ENCODE results near the gene CNTNAP2. TPM values are rescaled to one million over a fixed set of nuclear protein-coding genes. Genes with fewer than 3 reads are reported as not detected.

CNTNAP2 gene
- total RNA-seq, 1 experiment from 2014 or later = not detected

- no peak overlapping the region for H3K4me3 ChIP-seq
- no peaks in the 10 kb centered on the region for H3K9me3 ChIP-seq
- no peaks in the 10 kb centered on the region for H3K36me3 ChIP-seq
- no peak for DNase-seq
- H3K27me3 ChIP-seq = no peaks in the 10 kb centered on the region
Measured at GRCh38 chr7:147858421-147858820, 1741.8 kb downstream of the CNTNAP2 start.

GRCh38 chr7:147859033-147859432, 1742.4 kb downstream of the CNTNAP2 start:
- Histone ChIP-seq H3K4me3 (no peak overlapping the region), H3K36me3 (no peaks in the 10 kb centered on the region), H3K9me3 (no peaks in the 10 kb centered on the region), H3K27me3 (no peaks in the 10 kb centered on the region)
- no peak for DNase-seq

- no peaks in the 10 kb centered on the region for H3K27me3 ChIP-seq
- no peak for DNase-seq
- no peaks in the 10 kb centered on the region for H3K36me3 ChIP-seq
- H3K4me3 ChIP-seq = no peak overlapping the region
- H3K9me3 ChIP-seq = no peaks in the 10 kb centered on the region
Measured at GRCh38 chr7:147859486-147859885, 1742.9 kb downstream of the CNTNAP2 start.

GRCh38 chr7:147861058-147861716, 1744.6 kb downstream of the CNTNAP2 start:
- no peak overlapping the region for H3K4me3 ChIP-seq
- no peaks in the 10 kb centered on the region for H3K27me3 ChIP-seq
- no peaks in the 10 kb centered on the region for H3K9me3 ChIP-seq
- no peaks in the 10 kb centered on the region for H3K36me3 ChIP-seq
- no peak for DNase-seq

GRCh38 chr7:147861945-147862344, 1745.3 kb downstream of the CNTNAP2 start:
- Histone ChIP-seq H3K9me3 (no peaks in the 10 kb centered on the region), H3K4me3 (no peak overlapping the region), H3K36me3 (no peaks in the 10 kb centered on the region), H3K27me3 (no peaks in the 10 kb centered on the region)
- no peak for DNase-seq

GRCh38 chr7:147869456-147869855, 1752.9 kb downstream of the CNTNAP2 start:
- Histone ChIP-seq H3K9me3 (no peaks in the 10 kb centered on the region), H3K36me3 (no peaks in the 10 kb centered on the region), H3K4me3 (no peak overlapping the region), H3K27me3 (no peaks in the 10 kb centered on the region)
- no peak for DNase-seq

- H3K9me3 ChIP-seq = no peaks in the 10 kb centered on the region
- DNase-seq = no peak
- H3K27me3 ChIP-seq = no peaks in the 10 kb centered on the region
- no peaks in the 10 kb centered on the region for H3K36me3 ChIP-seq
- no peak overlapping the region for H3K4me3 ChIP-seq
Measured at GRCh38 chr7:147878912-147879661, 1762.5 kb downstream of the CNTNAP2 start.

- H3K36me3 ChIP-seq = no peaks in the 10 kb centered on the region
- H3K9me3 ChIP-seq = no peaks in the 10 kb centered on the region
- no peak overlapping the region for H3K4me3 ChIP-seq
- no peaks in the 10 kb centered on the region for H3K27me3 ChIP-seq
- DNase-seq = no peak
Measured at GRCh38 chr7:147885869-147886268, 1769.3 kb downstream of the CNTNAP2 start.

- H3K9me3 ChIP-seq = no peaks in the 10 kb centered on the region
- H3K4me3 ChIP-seq = no peak overlapping the region
- no peaks in the 10 kb centered on the region for H3K27me3 ChIP-seq
- no peak for DNase-seq
- no peaks in the 10 kb centered on the region for H3K36me3 ChIP-seq
Measured at GRCh38 chr7:147894271-147894670, 1777.7 kb downstream of the CNTNAP2 start.

GRCh38 chr7:147896121-147896520, 1779.5 kb downstream of the CNTNAP2 start:
- no peak for DNase-seq
- Histone ChIP-seq H3K27me3 (no peaks in the 10 kb centered on the region), H3K4me3 (no peak overlapping the region), H3K9me3 (no peaks in the 10 kb centered on the region), H3K36me3 (no peaks in the 10 kb centered on the region)

- H3K27me3 ChIP-seq = no peaks in the 10 kb centered on the region
Measured at GRCh38 chr7:147903536-147904218, 1787.1 kb downstream of the CNTNAP2 start.

GRCh38 chr7:147904219-147904576, 1787.6 kb downstream of the CNTNAP2 start:
- no peak for DNase-seq
- Histone ChIP-seq H3K27me3 (no peaks in the 10 kb centered on the region), H3K4me3 (no peak overlapping the region), H3K9me3 (no peaks in the 10 kb centered on the region), H3K36me3 (no peaks in the 10 kb centered on the region)

More at GRCh38 chr7:147903536-147904218, 1787.1 kb downstream of the CNTNAP2 start:
- H3K9me3 ChIP-seq = no peaks in the 10 kb centered on the region
- H3K4me3 ChIP-seq = no peak overlapping the region
- H3K36me3 ChIP-seq = no peaks in the 10 kb centered on the region
- no peak for DNase-seq

- Histone ChIP-seq H3K9me3 (no peaks in the 10 kb centered on the region), H3K4me3 (no peak overlapping the region), H3K27me3 (no peaks in the 10 kb centered on the region), H3K36me3 (no peaks in the 10 kb centered on the region)
- DNase-seq = no peak
Measured at GRCh38 chr7:147909431-147910148, 1793.0 kb downstream of the CNTNAP2 start.

- Histone ChIP-seq H3K27me3 (no peaks in the 10 kb centered on the region), H3K36me3 (no peaks in the 10 kb centered on the region), H3K4me3 (no peak overlapping the region), H3K9me3 (no peaks in the 10 kb centered on the region)
- no peak for DNase-seq
Measured at GRCh38 chr7:147911201-147911601, 1794.6 kb downstream of the CNTNAP2 start.

GRCh38 chr7:147912291-147912690, 1795.7 kb downstream of the CNTNAP2 start:
- no peaks in the 10 kb centered on the region for H3K36me3 ChIP-seq
- no peaks in the 10 kb centered on the region for H3K27me3 ChIP-seq
- DNase-seq = no peak
- no peaks in the 10 kb centered on the region for H3K9me3 ChIP-seq
- no peak overlapping the region for H3K4me3 ChIP-seq

GRCh38 chr7:147912946-147913638, 1796.5 kb downstream of the CNTNAP2 start:
- Histone ChIP-seq H3K4me3 (no peak overlapping the region), H3K27me3 (no peaks in the 10 kb centered on the region), H3K36me3 (no peaks in the 10 kb centered on the region), H3K9me3 (no peaks in the 10 kb centered on the region)
- DNase-seq = no peak

Measured in MG63 (cell line).